ENCODE data around the gene SH3RF1.
"Not testable (repeated sequence)": the region's sequence is repeated elsewhere in the genome, so short reads cannot be mapped to it uniquely, and the experiment has no call there.

The SH3RF1 gene

DNA sequence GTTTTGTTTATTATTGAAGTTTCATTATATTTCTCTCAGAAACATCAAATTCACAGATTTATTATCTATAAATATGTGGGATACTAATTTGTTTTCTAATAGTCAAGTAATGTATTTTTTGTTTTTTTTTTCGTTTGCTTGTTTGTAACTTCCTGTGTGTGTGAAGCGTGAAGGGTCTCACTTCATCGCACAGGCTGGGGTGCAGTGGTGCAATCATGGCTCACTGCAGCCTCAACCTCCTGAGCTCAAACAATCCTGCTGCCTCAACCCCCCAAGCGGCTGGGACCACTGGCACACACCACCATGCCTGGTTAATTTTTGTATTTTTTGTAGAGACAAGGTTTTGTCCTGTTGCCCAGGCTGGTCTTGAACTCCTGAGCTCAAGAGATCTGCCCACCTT lies 55.1 kb downstream of the SH3RF1 start:
- no peaks in the 10 kb centered on the region for H3K9me3 ChIP-seq (ENCODE audit: low read length)
- no peaks in the 10 kb centered on the region for H3K36me3 ChIP-seq (ENCODE audit: insufficient read depth, low read length)
- peaks cover 10% of the 10 kb centered on the region for H3K4me1 ChIP-seq (ENCODE audit: insufficient read depth, low read length)
- H3K4me3 ChIP-seq (ENCODE audit: low read depth in 1 of 2, low read length in 2 of 2): no peak overlapping the region
- H3K9ac ChIP-seq (ENCODE audit: low read length): no peak overlapping the region
- H3K27me3 ChIP-seq (ENCODE audit: control insufficient read depth in 1 of 2, insufficient read depth in 2 of 2, low read length in 2 of 2): no peaks in the 10 kb centered on the region
- no peak overlapping the region for H3K27ac ChIP-seq (ENCODE audit: low read depth, low read length)

DNA sequence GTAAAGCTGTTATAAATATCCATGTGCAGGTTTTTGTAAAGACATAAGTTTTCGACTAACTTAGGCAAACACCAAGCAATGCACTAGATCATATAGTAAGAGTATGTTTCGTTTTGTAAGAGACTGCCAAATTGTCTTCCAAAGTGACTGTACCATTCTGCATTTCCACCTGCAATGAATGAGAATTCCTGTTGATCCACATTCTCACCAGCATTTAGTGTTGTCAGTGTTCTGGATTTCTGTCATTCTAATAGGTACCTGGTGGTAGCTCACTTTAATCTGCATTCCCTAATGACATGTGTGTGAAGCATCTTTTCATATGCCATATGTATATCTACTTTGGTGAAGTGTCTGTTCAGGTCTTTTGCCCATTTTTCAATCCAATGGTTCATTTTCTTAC lies 57.8 kb downstream of the SH3RF1 start:
- no peak overlapping the region for H3K4me3 ChIP-seq (ENCODE audit: low read depth in 1 of 2, low read length in 2 of 2)
- H3K27ac ChIP-seq (ENCODE audit: low read depth, low read length): no peak overlapping the region
- no peaks in the 10 kb centered on the region for H3K9me3 ChIP-seq (ENCODE audit: low read length)
- H3K4me1 ChIP-seq (ENCODE audit: insufficient read depth, low read length): no peaks in the 10 kb centered on the region
- no peaks in the 10 kb centered on the region for H3K27me3 ChIP-seq (ENCODE audit: control insufficient read depth in 1 of 2, insufficient read depth in 2 of 2, low read length in 2 of 2)
- H3K36me3 ChIP-seq (ENCODE audit: insufficient read depth, low read length): no peaks in the 10 kb centered on the region
- H3K9ac ChIP-seq (ENCODE audit: low read length): no peak overlapping the region

DNA sequence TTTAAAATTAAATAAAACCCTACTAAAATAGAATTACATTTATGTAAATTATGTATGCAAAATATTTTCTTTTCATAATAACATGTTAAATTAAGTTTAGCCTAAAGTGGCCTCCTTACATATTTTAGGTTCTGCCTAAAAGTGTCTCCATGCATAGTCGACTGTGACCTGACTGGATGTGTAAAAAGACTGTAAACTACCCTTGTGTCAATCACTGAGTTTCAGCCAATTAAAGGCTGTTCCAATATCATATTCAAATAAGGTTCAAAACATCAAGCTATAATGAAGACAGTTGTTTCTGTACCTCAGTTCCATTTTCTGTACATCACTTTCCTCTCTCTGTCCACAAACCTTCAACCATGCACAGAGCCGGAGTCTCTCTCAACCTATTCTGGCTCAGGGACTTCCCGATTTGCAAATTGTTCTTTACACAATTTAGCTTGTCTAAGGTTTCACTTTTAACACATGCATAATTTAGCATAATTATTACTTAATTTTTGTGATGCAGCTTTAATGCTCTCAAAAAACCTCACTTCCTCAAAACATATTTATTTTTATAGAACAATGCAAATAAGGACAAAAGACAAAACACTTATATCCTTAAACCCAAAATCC lies 60.1 kb downstream of the SH3RF1 start:
- H3K4me1 ChIP-seq (ENCODE audit: insufficient read depth, low read length): no peaks in the 10 kb centered on the region
- no peak overlapping the region for H3K4me3 ChIP-seq (ENCODE audit: low read depth in 1 of 2, low read length in 2 of 2)
- no peak overlapping the region for H3K9ac ChIP-seq (ENCODE audit: low read length)
- H3K36me3 ChIP-seq (ENCODE audit: insufficient read depth, low read length): no peaks in the 10 kb centered on the region
- H3K27ac ChIP-seq (ENCODE audit: low read depth, low read length): no peak overlapping the region
- no peaks in the 10 kb centered on the region for H3K27me3 ChIP-seq (ENCODE audit: control insufficient read depth in 1 of 2, insufficient read depth in 2 of 2, low read length in 2 of 2)
- no peaks in the 10 kb centered on the region for H3K9me3 ChIP-seq (ENCODE audit: low read length)

DNA sequence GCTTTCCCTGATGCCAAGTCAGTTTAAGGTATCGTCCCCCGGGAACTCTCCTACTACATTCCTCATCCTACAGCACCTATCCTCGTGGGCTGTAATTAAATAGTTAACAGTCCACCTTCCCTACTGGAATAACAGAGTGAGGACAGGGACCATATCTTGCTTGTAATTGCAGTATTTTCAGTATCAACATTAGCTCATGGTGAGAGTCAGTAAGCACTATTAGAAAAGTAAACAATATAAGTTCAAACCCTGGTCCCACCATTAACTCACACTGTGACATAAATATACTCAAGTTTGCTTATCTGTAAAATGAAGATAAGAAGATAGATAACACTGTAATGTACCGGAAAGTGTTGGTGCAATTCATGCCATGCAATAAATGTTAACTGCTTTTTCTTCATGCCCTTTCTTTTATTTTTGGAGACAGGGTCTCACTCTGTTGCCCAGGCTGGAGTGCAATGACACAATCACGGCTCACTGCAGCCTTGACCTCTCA lies 61.3 kb downstream of the SH3RF1 start:
- no peaks in the 10 kb centered on the region for H3K4me1 ChIP-seq (ENCODE audit: insufficient read depth, low read length)
- H3K9me3 ChIP-seq (ENCODE audit: low read length): no peaks in the 10 kb centered on the region
- no peak overlapping the region for H3K9ac ChIP-seq (ENCODE audit: low read length)
- H3K27ac ChIP-seq (ENCODE audit: low read depth, low read length): no peak overlapping the region
- no peaks in the 10 kb centered on the region for H3K27me3 ChIP-seq (ENCODE audit: control insufficient read depth in 1 of 2, insufficient read depth in 2 of 2, low read length in 2 of 2)
- no peaks in the 10 kb centered on the region for H3K36me3 ChIP-seq (ENCODE audit: insufficient read depth, low read length)
- H3K4me3 ChIP-seq (ENCODE audit: low read depth in 1 of 2, low read length in 2 of 2): no peak overlapping the region

DNA sequence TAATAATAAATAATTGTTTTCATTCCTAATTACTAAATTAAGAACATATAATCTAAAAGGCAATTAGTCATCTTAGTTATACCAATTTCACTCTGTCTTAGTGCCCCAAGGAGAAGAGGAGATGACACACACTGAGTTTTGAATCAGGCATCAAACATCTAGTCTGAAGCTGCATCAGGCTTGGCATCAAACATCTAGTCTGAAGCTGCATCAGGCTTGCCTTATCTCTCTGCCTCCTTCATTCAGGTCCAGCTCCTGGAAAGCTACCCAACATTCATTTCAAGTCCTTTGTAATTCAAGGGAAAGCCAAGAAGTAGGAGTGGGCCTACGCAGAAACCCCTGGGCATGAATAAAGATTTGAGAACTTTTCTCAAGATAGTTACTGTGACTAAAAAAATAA lies 62.2 kb downstream of the SH3RF1 start:
- no peak overlapping the region for H3K4me3 ChIP-seq (ENCODE audit: low read depth in 1 of 2, low read length in 2 of 2)
- no peaks in the 10 kb centered on the region for H3K9me3 ChIP-seq (ENCODE audit: low read length)
- H3K36me3 ChIP-seq (ENCODE audit: insufficient read depth, low read length): no peaks in the 10 kb centered on the region
- no peaks in the 10 kb centered on the region for H3K27me3 ChIP-seq (ENCODE audit: control insufficient read depth in 1 of 2, insufficient read depth in 2 of 2, low read length in 2 of 2)
- H3K9ac ChIP-seq (ENCODE audit: low read length): no peak overlapping the region
- H3K27ac ChIP-seq (ENCODE audit: low read depth, low read length): no peak overlapping the region
- H3K4me1 ChIP-seq (ENCODE audit: insufficient read depth, low read length): no peaks in the 10 kb centered on the region

DNA sequence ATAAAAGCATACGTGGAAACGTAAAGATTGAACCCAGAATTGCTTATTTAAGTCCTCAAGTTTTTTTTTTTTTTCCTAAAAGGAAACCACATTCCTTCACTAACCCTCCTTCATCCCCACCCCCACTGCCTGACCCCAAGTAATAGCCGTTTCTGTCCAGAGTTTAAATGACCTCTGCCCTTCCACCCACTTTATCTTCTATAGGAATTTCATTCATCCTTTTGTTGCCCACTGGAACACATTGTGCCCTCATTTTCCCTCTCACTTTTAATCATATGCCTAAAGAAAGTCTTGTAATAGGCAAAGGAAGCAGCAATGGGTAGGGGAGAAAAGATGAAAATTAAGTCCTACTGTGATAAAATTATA lies 62.7 kb downstream of the SH3RF1 start:
- H3K36me3 ChIP-seq (ENCODE audit: insufficient read depth, low read length): no peaks in the 10 kb centered on the region
- H3K4me1 ChIP-seq (ENCODE audit: insufficient read depth, low read length): no peaks in the 10 kb centered on the region
- H3K27ac ChIP-seq (ENCODE audit: low read depth, low read length): no peak overlapping the region
- no peak overlapping the region for H3K4me3 ChIP-seq (ENCODE audit: low read depth in 1 of 2, low read length in 2 of 2)
- H3K9ac ChIP-seq (ENCODE audit: low read length): no peak overlapping the region
- no peaks in the 10 kb centered on the region for H3K27me3 ChIP-seq (ENCODE audit: control insufficient read depth in 1 of 2, insufficient read depth in 2 of 2, low read length in 2 of 2)
- H3K9me3 ChIP-seq (ENCODE audit: low read length): no peaks in the 10 kb centered on the region

DNA sequence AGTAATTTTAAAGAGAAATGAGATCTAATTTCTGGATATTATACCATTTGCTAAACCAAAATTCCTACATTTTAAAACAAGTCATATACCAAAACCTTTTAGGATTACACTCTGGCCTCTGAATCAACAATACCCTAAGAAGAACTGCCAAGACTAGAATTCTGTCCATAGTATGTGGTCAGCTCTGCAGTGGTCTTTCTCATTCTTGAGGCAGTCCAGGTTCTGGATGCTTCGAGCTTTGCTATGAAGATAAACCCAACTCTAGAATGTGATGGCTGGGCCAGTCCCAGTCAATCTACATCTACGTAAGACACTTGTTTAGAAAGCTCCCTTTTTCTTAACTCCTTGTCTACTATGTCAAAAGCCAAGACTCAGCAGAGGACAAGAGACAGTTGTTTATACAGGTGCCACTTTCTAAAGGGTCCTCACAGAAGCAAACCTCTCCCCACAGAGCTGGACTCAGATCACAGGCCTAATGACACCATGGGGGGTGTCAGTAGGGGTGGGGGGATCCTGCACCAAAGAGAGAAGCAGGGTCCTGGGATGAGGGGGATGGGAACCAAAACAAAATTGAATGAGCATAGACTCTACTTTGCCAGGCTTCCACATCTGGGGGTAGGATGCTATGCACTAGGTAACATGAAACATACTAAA lies 63.2 kb downstream of the SH3RF1 start:
- Histone ChIP-seq H3K9ac (ENCODE audit: low read length) (no peak overlapping the region), H3K4me3 (ENCODE audit: low read depth in 1 of 2, low read length in 2 of 2) (no peak overlapping the region), H3K27me3 (ENCODE audit: control insufficient read depth in 1 of 2, insufficient read depth in 2 of 2, low read length in 2 of 2) (no peaks in the 10 kb centered on the region), H3K9me3 (ENCODE audit: low read length) (no peaks in the 10 kb centered on the region), H3K4me1 (ENCODE audit: insufficient read depth, low read length) (no peaks in the 10 kb centered on the region), H3K36me3 (ENCODE audit: insufficient read depth, low read length) (no peaks in the 10 kb centered on the region), H3K27ac (ENCODE audit: low read depth, low read length) (no peak overlapping the region)

DNA sequence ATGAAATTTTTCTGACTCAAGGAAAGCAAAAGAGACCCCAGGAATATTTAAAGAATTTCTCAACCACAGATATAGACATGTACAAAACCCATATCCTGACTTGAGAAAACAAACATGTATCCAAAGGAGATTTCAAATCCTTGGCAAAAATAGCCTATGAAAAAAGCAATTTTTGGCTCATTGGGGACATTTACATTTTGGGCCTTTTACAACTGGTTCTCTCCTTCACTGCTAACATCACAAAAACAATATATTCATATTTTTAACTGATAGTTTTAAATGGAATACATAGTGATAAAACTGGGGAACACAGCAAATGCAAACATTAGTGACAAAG lies 65.0 kb downstream of the SH3RF1 start:
- Histone ChIP-seq H3K27ac (ENCODE audit: low read depth, low read length) (no peak overlapping the region), H3K4me1 (ENCODE audit: insufficient read depth, low read length) (peaks cover under 1% of the 10 kb centered on the region), H3K36me3 (ENCODE audit: insufficient read depth, low read length) (no peaks in the 10 kb centered on the region), H3K4me3 (ENCODE audit: low read depth in 1 of 2, low read length in 2 of 2) (no peak overlapping the region), H3K9me3 (ENCODE audit: low read length) (no peaks in the 10 kb centered on the region), H3K27me3 (ENCODE audit: control insufficient read depth in 1 of 2, insufficient read depth in 2 of 2, low read length in 2 of 2) (no peaks in the 10 kb centered on the region), H3K9ac (ENCODE audit: low read length) (no peak overlapping the region)

DNA sequence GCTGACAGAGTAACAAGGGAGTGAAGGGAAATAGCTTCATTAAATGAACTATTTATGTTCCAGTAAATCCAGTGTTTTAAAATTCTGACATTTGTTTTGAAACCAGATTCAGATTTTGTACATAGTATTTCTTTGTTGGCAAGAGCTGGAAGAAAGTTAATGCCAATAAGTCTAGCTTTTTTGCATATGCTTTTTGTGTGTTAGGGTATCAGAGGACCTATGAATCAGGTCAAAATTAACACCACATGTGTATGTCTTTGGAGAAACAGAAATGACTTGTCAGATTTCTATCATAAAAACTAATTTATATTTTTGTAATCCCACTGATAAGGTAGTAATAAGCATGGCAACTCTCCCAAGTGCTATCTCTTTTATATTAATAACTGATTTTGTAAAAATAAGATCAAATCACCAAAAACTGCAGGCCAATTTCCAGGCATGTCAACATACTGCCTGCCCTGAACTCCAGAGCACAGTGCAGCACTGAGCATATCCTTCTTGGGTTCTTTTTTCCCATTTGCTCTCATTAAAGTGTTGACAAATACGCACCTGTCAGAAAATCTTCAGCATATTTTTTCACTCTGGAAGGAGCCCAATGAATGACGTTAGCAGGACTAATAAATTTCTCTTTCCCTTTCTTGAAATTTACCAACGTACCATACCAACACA lies 65.5 kb downstream of the SH3RF1 start:
- no peak overlapping the region for H3K9ac ChIP-seq (ENCODE audit: low read length)
- H3K27ac ChIP-seq (ENCODE audit: low read depth, low read length): no peak overlapping the region
- H3K4me3 ChIP-seq (ENCODE audit: low read depth in 1 of 2, low read length in 2 of 2): no peak overlapping the region
- H3K27me3 ChIP-seq (ENCODE audit: control insufficient read depth in 1 of 2, insufficient read depth in 2 of 2, low read length in 2 of 2): no peaks in the 10 kb centered on the region
- H3K4me1 ChIP-seq (ENCODE audit: insufficient read depth, low read length): peaks cover 4% of the 10 kb centered on the region
- H3K9me3 ChIP-seq (ENCODE audit: low read length): no peaks in the 10 kb centered on the region
- H3K36me3 ChIP-seq (ENCODE audit: insufficient read depth, low read length): no peaks in the 10 kb centered on the region

DNA sequence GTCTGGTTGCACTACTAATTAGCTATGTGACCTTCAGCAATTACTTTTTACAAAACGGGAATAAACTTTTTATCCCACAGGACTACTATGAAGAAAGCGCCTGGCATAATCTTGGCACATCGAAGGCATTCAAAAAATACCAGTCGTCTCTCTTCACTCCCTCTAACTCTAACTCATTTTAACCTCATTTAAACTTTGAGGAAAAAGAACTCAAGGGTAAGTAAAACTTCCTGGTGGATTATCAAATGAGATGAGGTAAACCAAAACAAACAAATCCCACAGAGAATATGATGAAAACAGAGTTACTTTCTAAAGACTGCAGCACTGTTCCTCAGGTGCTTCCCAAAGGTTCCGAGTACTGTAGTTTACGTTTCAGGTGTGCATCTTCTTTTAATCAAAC lies 66.9 kb downstream of the SH3RF1 start:
- Histone ChIP-seq H3K4me1 (ENCODE audit: insufficient read depth, low read length) (peaks cover 4% of the 10 kb centered on the region), H3K27ac (ENCODE audit: low read depth, low read length) (no peak overlapping the region), H3K9ac (ENCODE audit: low read length) (no peak overlapping the region), H3K4me3 (ENCODE audit: low read depth in 1 of 2, low read length in 2 of 2) (no peak overlapping the region), H3K9me3 (ENCODE audit: low read length) (no peaks in the 10 kb centered on the region), H3K36me3 (ENCODE audit: insufficient read depth, low read length) (no peaks in the 10 kb centered on the region), H3K27me3 (ENCODE audit: control insufficient read depth in 1 of 2, insufficient read depth in 2 of 2, low read length in 2 of 2) (no peaks in the 10 kb centered on the region)

DNA sequence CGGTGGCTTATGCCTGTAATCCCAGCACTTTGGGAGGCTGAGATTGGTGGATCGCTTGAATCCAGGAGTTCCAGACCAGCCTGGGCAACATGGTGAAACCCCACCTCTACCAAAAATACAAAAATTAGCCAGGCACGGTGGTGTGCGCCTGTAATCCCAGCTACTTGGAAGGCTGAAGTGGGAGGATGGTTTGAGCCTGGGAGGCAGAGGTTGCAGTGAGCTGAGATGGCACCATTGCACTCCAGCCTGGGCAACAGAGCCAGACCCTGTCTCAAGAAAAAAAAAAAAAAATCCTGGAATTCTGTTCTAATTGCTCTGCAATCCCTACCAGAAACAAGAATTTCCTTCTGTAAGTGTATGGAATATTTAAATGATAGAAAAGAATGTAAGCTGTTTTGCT lies 67.5 kb downstream of the SH3RF1 start:
- not testable (repeated sequence) for H3K27me3 ChIP-seq (ENCODE audit: control insufficient read depth in 1 of 2, insufficient read depth in 2 of 2, low read length in 2 of 2); H3K27ac ChIP-seq (ENCODE audit: low read depth, low read length); H3K9ac ChIP-seq (ENCODE audit: low read length); H3K9me3 ChIP-seq (ENCODE audit: low read length); H3K36me3 ChIP-seq (ENCODE audit: insufficient read depth, low read length); H3K4me3 ChIP-seq (ENCODE audit: low read depth in 1 of 2, low read length in 2 of 2); H3K4me1 ChIP-seq (ENCODE audit: insufficient read depth, low read length)

DNA sequence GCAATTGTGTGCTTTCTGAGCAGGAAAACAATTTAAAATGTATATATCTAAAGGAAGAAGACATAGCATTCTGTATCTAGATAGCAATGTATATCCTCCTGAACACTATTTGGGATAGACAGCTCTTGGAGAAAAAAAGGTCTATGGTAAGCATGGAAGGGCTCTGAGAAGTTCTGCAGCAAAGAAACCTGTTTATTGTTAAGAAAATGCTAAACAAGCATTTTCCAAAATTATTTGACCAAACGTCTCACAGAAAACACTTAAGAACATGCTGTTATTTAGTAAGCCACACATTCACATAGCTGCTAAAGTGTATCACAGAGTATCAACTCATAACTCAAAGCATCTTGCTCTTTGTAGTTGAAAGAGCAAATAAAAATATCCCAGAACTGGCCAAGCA lies 67.9 kb downstream of the SH3RF1 start:
- Histone ChIP-seq H3K36me3 (ENCODE audit: insufficient read depth, low read length) (no peaks in the 10 kb centered on the region), H3K4me3 (ENCODE audit: low read depth in 1 of 2, low read length in 2 of 2) (no peak overlapping the region), H3K4me1 (ENCODE audit: insufficient read depth, low read length) (peaks cover 4% of the 10 kb centered on the region), H3K27ac (ENCODE audit: low read depth, low read length) (no peak overlapping the region), H3K27me3 (ENCODE audit: control insufficient read depth in 1 of 2, insufficient read depth in 2 of 2, low read length in 2 of 2) (no peaks in the 10 kb centered on the region), H3K9me3 (ENCODE audit: low read length) (no peaks in the 10 kb centered on the region), H3K9ac (ENCODE audit: low read length) (no peak overlapping the region)

All from muscle layer of colon (tissue), 2 donors.